8988T (cell line): ENCODE results near the gene ANKDD1B.
"Not testable (repeated sequence)": the region's sequence is repeated elsewhere in the genome, so short reads cannot be mapped to it uniquely, and the experiment has no call there.

Experiments
- DNase-seq: peaks from one replicate; pipeline ENCODE4 v3.0.0; 2011

ANKDD1B gene

GRCh38 chr5:75611311-75612225 lies at the start of gene ANKDD1B:
TSS of gene ANKDD1B (plus strand) at chr5:75611453. CDS start at chr5:75611635, 182 bp downstream.
- DNase-seq = peak; percentile 63

GRCh38 chr5:75565991-75566709 lies 45.1 kb upstream of the ANKDD1B start:
- DNase-seq = not testable (repeated sequence)

- DNase-seq = peak; percentile 23
Measured at GRCh38 chr5:75566710-75567309, 44.4 kb upstream of the ANKDD1B start.

GRCh38 chr5:75567710-75568109 lies 43.5 kb upstream of the ANKDD1B start:
- DNase-seq = no peak

GRCh38 chr5:75568202-75568601 lies 43.1 kb upstream of the ANKDD1B start:
- no peak for DNase-seq

- DNase-seq = no peak
Measured at GRCh38 chr5:75571547-75571946, 39.7 kb upstream of the ANKDD1B start.

- no peak for DNase-seq
Measured at GRCh38 chr5:75574791-75575190, 36.5 kb upstream of the ANKDD1B start.

GRCh38 chr5:75578280-75578679 lies 33.0 kb upstream of the ANKDD1B start:
- DNase-seq = not testable (repeated sequence)

GRCh38 chr5:75584641-75585040 lies 26.6 kb upstream of the ANKDD1B start:
- DNase-seq = no peak

- no peak for DNase-seq
Measured at GRCh38 chr5:75588666-75589065, 22.6 kb upstream of the ANKDD1B start.

GRCh38 chr5:75600535-75600934 lies 10.7 kb upstream of the ANKDD1B start:
- no peak for DNase-seq

- no peak for DNase-seq
Measured at GRCh38 chr5:75601567-75601966, 9.7 kb upstream of the ANKDD1B start.

- DNase-seq = no peak
Measured at GRCh38 chr5:75601996-75602395, 9.3 kb upstream of the ANKDD1B start.

GRCh38 chr5:75603371-75603770 lies 7.9 kb upstream of the ANKDD1B start:
- no peak for DNase-seq

GRCh38 chr5:75603821-75604220 lies 7.4 kb upstream of the ANKDD1B start:
- DNase-seq = no peak

- DNase-seq = not testable (repeated sequence)
Measured at GRCh38 chr5:75607341-75607740, 3.9 kb upstream of the ANKDD1B start.

- no peak for DNase-seq
Measured at GRCh38 chr5:75608870-75609269, 2.4 kb upstream of the ANKDD1B start.

GRCh38 chr5:75610201-75610600 lies 1.1 kb upstream of the ANKDD1B start:
- DNase-seq = no peak

GRCh38 chr5:75610859-75611310 lies 368 bp upstream of the ANKDD1B start:
- DNase-seq = not testable (repeated sequence)

- DNase-seq = no peak
Measured at GRCh38 chr5:75612226-75612569, 945 bp downstream of the ANKDD1B start.

GRCh38 chr5:75612901-75613300 lies 1.6 kb downstream of the ANKDD1B start:
- DNase-seq = no peak

- DNase-seq = no peak
Measured at GRCh38 chr5:75614176-75614575, 2.9 kb downstream of the ANKDD1B start.

GRCh38 chr5:75616371-75616881 lies 5.2 kb downstream of the ANKDD1B start:
- DNase-seq = no peak
